CD4-positive, alpha-beta T cell (primary cell): ENCODE measurements around the gene EFEMP1. TPM values are rescaled to one million over a fixed set of nuclear protein-coding genes. Genes with fewer than 3 reads are reported as not detected.

Experiments used
- ATAC-seq: fragments of 200-7000 bp; cut with Tn5 transposase; one replicate; pipeline ENCODE4 v1.10.0; 2022; ENCODE audit warnings: mild to moderate bottlenecking; ENCODE audit not compliant: poor library complexity
- CTCF ChIA-PET: fragments of 350-600 bp; sonication (Branson Sonifier 250); formaldehyde crosslinking; loops from one replicate; lab custom pipeline; 2021; ENCODE audit warnings: antibody characterized with exemption, inconsistent platforms; lab: Charles Lee
- POLR2A ChIA-PET: fragments of 350-600 bp; sonication (Branson Sonifier 250); formaldehyde crosslinking; loops from one replicate; lab custom pipeline; 2021; ENCODE audit warnings: antibody characterized with exemption, inconsistent platforms; lab: Charles Lee
- DNase-seq, 14 experiments: peaks; one replicate each; pipeline ENCODE4 v3.0.0-alpha.2; 2013 to 2020; ENCODE audit warnings: mixed read lengths in 2 of 14
- H3K27ac ChIP-seq, 2 donors: one replicate each; pipeline versions ENCODE4 v1.5.1 to v1.7.0; 2013; ENCODE audit warnings: low read length in 2 of 2, low read depth in 1 of 2, mild to moderate bottlenecking in 1 of 2
- H3K27me3 ChIP-seq, 2 experiments: 1 replicate in 1 of 2; 2 replicates in 1 of 2; pipeline versions ENCODE4 v1.6.1 to v1.7.0; 2013; ENCODE audit warnings: low read length in 2 of 2, control low read depth in 1 of 2, mild to moderate bottlenecking in 1 of 2, moderate library complexity in 1 of 2; ENCODE audit not compliant: insufficient read depth in 2 of 2, control insufficient read depth in 1 of 2
- H3K36me3 ChIP-seq: one replicate; pipeline ENCODE4 v1.6.1; 2013; ENCODE audit warnings: low read length, control low read depth; ENCODE audit not compliant: insufficient read depth
- H3K4me1 ChIP-seq: one replicate; pipeline ENCODE4 v1.6.1; 2013; ENCODE audit warnings: low read length, control low read depth; ENCODE audit not compliant: insufficient read depth
- H3K4me3 ChIP-seq: one replicate; pipeline ENCODE4 v1.5.1; 2013; ENCODE audit warnings: mild to moderate bottlenecking, low read length, moderate library complexity
- H3K9me3 ChIP-seq, 2 experiments: 1 replicate in 1 of 2; 2 replicates in 1 of 2; pipeline versions ENCODE4 v1.6.1 to v1.7.0; 2013; ENCODE audit warnings: low read length in 2 of 2, mild to moderate bottlenecking in 2 of 2, control low read depth in 1 of 2, moderate library complexity in 1 of 2; ENCODE audit not compliant: control insufficient read depth in 1 of 2, insufficient read depth in 1 of 2
- H3K27ac Mint-ChIP-seq: one replicate; pipeline ENCODE4 v1.8.0; 2020; ENCODE audit warnings: mixed read lengths
- H3K27me3 Mint-ChIP-seq: one replicate; pipeline ENCODE4 v1.8.0; 2021; ENCODE audit warnings: mixed read lengths
- H3K36me3 Mint-ChIP-seq: one replicate; pipeline ENCODE4 v1.8.0; 2021; ENCODE audit warnings: low read depth, mixed read lengths
- H3K4me1 Mint-ChIP-seq: one replicate; pipeline ENCODE4 v1.8.0; 2021; ENCODE audit warnings: low read depth, mixed read lengths
- H3K4me3 Mint-ChIP-seq: one replicate; pipeline ENCODE4 v1.8.0; 2020; ENCODE audit warnings: mild to moderate bottlenecking, mixed read lengths
- H3K9me3 Mint-ChIP-seq: one replicate; pipeline ENCODE4 v1.8.0; 2020; ENCODE audit warnings: mixed read lengths
- intact Hi-C, 2 experiments: fragments of 100-400 bp; cut with DNase I in 1 of 2; cut with micrococcal nuclease in 1 of 2; formaldehyde crosslinking; loops; one replicate each; pipeline versions ENCODE4 v1.15.1 to v1.9.0; 2023 to 2025; cut with DNase I, micrococcal nuclease
- total RNA-seq, 174 experiments: library from RNA in 2 of 174; stranded (reverse) in 2 of 174; gene quantifications; one replicate each; pipeline ENCODE4 v1.2.3 and lab custom pipeline; 2021 to 2026
- TF ChIP-seq, protein P1 (sequence below): fragments of 200-600 bp; IDR thresholded peaks from one replicate; pipeline ENCODE4 v1.8.0; 2022; ENCODE audit warnings: antibody characterized with exemption, mild to moderate bottlenecking

The EFEMP1 gene
- total RNA-seq, 2 experiments from 2014 or later = not detected

DNA sequence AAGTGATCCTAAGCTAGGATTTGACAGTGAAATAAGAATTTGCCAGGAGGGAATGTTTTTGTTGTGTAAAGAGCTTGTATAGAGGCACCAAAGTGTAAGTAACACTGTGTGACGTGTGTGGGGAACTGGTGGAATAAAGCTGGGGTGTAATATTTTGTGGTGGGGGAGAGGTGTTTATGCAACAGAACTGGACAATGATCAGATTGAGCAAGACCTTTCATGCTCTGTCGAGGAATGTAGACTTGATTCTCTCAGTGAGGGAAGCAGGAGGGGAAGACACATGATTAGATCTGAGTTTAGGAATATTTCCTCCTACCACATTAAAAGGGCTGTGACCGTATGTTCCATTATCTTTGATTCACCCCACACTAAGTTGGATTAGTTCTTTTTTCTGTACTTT lies 43.6 kb downstream of the EFEMP1 start:
- no peak for ATAC-seq
- CTCF ChIA-PET = no interaction called here
- intact Hi-C loops = no loop called here
- TF ChIP-seq, protein P1, sequence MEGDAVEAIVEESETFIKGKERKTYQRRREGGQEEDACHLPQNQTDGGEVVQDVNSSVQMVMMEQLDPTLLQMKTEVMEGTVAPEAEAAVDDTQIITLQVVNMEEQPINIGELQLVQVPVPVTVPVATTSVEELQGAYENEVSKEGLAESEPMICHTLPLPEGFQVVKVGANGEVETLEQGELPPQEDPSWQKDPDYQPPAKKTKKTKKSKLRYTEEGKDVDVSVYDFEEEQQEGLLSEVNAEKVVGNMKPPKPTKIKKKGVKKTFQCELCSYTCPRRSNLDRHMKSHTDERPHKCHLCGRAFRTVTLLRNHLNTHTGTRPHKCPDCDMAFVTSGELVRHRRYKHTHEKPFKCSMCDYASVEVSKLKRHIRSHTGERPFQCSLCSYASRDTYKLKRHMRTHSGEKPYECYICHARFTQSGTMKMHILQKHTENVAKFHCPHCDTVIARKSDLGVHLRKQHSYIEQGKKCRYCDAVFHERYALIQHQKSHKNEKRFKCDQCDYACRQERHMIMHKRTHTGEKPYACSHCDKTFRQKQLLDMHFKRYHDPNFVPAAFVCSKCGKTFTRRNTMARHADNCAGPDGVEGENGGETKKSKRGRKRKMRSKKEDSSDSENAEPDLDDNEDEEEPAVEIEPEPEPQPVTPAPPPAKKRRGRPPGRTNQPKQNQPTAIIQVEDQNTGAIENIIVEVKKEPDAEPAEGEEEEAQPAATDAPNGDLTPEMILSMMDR = no peak
- POLR2A ChIA-PET = no interaction called here
- Mint-ChIP-seq H3K4me3 (no peak overlapping the region), H3K4me1 (no peaks in the 10 kb centered on the region), H3K9me3 (no peaks in the 10 kb centered on the region), H3K27ac (no peak overlapping the region), H3K36me3 (no peaks in the 10 kb centered on the region), H3K27me3 (peaks cover 5% of the 10 kb centered on the region)
- no peak for DNase-seq
- no peak overlapping the region for H3K27ac ChIP-seq
- no peaks in the 10 kb centered on the region for H3K27me3 ChIP-seq
- no peaks in the 10 kb centered on the region for H3K36me3 ChIP-seq
- no peaks in the 10 kb centered on the region for H3K4me1 ChIP-seq
- H3K9me3 ChIP-seq = no peaks in the 10 kb centered on the region
- no peak overlapping the region for H3K4me3 ChIP-seq

GRCh38 chr2:55877087-55877436 lies 46.5 kb downstream of the EFEMP1 start:
- POLR2A ChIA-PET = no interaction called here
- Mint-ChIP-seq H3K9me3 (no peaks in the 10 kb centered on the region), H3K4me3 (no peak overlapping the region)

GRCh38 chr2:55876429-55877086 lies 47.0 kb downstream of the EFEMP1 start:
- Histone ChIP-seq H3K36me3 (no peaks in the 10 kb centered on the region), H3K4me1 (no peaks in the 10 kb centered on the region), H3K27ac (no peak overlapping the region), H3K4me3 (no peak overlapping the region), H3K9me3 (no peaks in the 10 kb centered on the region), H3K27me3 (no peaks in the 10 kb centered on the region)
- ATAC-seq (no peak), DNase-seq (no peak)
- Mint-ChIP-seq H3K9me3 (no peaks in the 10 kb centered on the region), H3K4me1 (no peaks in the 10 kb centered on the region), H3K36me3 (no peaks in the 10 kb centered on the region), H3K27ac (no peak overlapping the region), H3K27me3 (peaks cover 5% of the 10 kb centered on the region), H3K4me3 (no peak overlapping the region)
- TF ChIP-seq, protein P1 = no peak
- intact Hi-C loops = no loop called here
- ChIA-PET POLR2A (no interaction called here), CTCF (no interaction called here)

More at GRCh38 chr2:55877087-55877436, 46.5 kb downstream of the EFEMP1 start:
- ATAC-seq (no peak), DNase-seq (no peak)
- Histone ChIP-seq H3K9me3 (no peaks in the 10 kb centered on the region), H3K4me1 (no peaks in the 10 kb centered on the region), H3K4me3 (no peak overlapping the region), H3K27me3 (no peaks in the 10 kb centered on the region), H3K27ac (no peak overlapping the region), H3K36me3 (no peaks in the 10 kb centered on the region)
- no peak overlapping the region for H3K27ac Mint-ChIP-seq
- CTCF ChIA-PET = no interaction called here
- TF ChIP-seq, protein P1 = no peak
- peaks cover 5% of the 10 kb centered on the region for H3K27me3 Mint-ChIP-seq
- H3K36me3 Mint-ChIP-seq = no peaks in the 10 kb centered on the region
- no peaks in the 10 kb centered on the region for H3K4me1 Mint-ChIP-seq
- intact Hi-C loops = no loop called here
